Keratinocyte (primary cell): ENCODE measurements around the gene MBLAC1. TPM values are rescaled to one million over a fixed set of nuclear protein-coding genes. Genes with fewer than 3 reads are reported as not detected.

Source experiments
- DNase-seq: peaks from one replicate; pipeline ENCODE4 v3.0.0-alpha.2; 2011; ENCODE audit warnings: low read depth, missing footprints, low spot score
- FAIRE-seq: peaks from 2 replicates; lab custom pipeline; 2011; peaks lifted over from hg19 to GRCh38; lab: Jason Lieb, UNC
- H2AFZ ChIP-seq: 2 replicates; pipeline ENCODE4 v1.6.0; 2012; ENCODE audit warnings: low read length, control low read depth, inconsistent platforms; ENCODE audit not compliant: control insufficient read depth
- H3K27ac ChIP-seq: 2 replicates; pipeline ENCODE4 v1.5.1; 2011; ENCODE audit warnings: low read length; ENCODE audit not compliant: control insufficient read depth, insufficient read depth
- H3K27me3 ChIP-seq: 3 replicates; pipeline ENCODE4 v1.6.0; 2011; ENCODE audit warnings: low read length; ENCODE audit not compliant: control insufficient read depth, insufficient read depth; ENCODE audit errors: extremely low read depth
- H3K36me3 ChIP-seq, 2 experiments: 2 replicates in 1 of 2; 3 replicates in 1 of 2; pipeline ENCODE4 v1.5.1; 2011; ENCODE audit warnings: low read length in 2 of 2, mild to moderate bottlenecking in 1 of 2; ENCODE audit not compliant: control insufficient read depth in 2 of 2, insufficient read depth in 2 of 2; ENCODE audit errors: extremely low read depth in 1 of 2
- H3K4me1 ChIP-seq: 3 replicates; pipeline ENCODE4 v1.5.1; 2011; ENCODE audit warnings: low read length; ENCODE audit not compliant: control insufficient read depth, insufficient read depth; ENCODE audit errors: extremely low read depth
- H3K4me2 ChIP-seq: 3 replicates; pipeline ENCODE4 v1.6.0; 2011; ENCODE audit warnings: low read depth, low read length; ENCODE audit not compliant: control insufficient read depth, insufficient read depth; ENCODE audit errors: extremely low read depth
- H3K4me3 ChIP-seq, 3 experiments: fragments of 200-600 bp in 1 of 3; sonication (generic) in 1 of 3; 2 replicates in 2 of 3; 3 replicates in 1 of 3; pipeline ENCODE4 v1.5.1; 2011 to 2016; ENCODE audit warnings: low read length in 3 of 3, mild to moderate bottlenecking in 3 of 3, control low read depth in 2 of 3, inconsistent platforms in 1 of 3, low read depth in 1 of 3, mixed read lengths in 1 of 3, mixed run types in 1 of 3, moderate library complexity in 1 of 3; ENCODE audit not compliant: control insufficient read depth in 2 of 3, insufficient read depth in 2 of 3; ENCODE audit errors: extremely low read depth in 1 of 3
- H3K79me2 ChIP-seq: 2 replicates; pipeline ENCODE4 v1.6.0; 2012; ENCODE audit warnings: low read length; ENCODE audit not compliant: control insufficient read depth, insufficient read depth
- H3K9ac ChIP-seq: 3 replicates; pipeline ENCODE4 v1.6.0; 2011; ENCODE audit warnings: low read length; ENCODE audit not compliant: control insufficient read depth, insufficient read depth; ENCODE audit errors: extremely low read depth
- H3K9me1 ChIP-seq: 3 replicates; pipeline ENCODE4 v1.6.0; 2011; ENCODE audit warnings: low read length; ENCODE audit not compliant: control insufficient read depth, insufficient read depth; ENCODE audit errors: extremely low read depth
- H3K9me3 ChIP-seq: 2 replicates; pipeline ENCODE4 v1.5.1; 2012; ENCODE audit warnings: low read depth, low read length; ENCODE audit not compliant: control insufficient read depth
- H4K20me1 ChIP-seq: 3 replicates; pipeline ENCODE4 v1.6.0; 2011; ENCODE audit warnings: low read length; ENCODE audit not compliant: control insufficient read depth, insufficient read depth; ENCODE audit errors: extremely low read depth
- EZH2 ChIP-seq: IDR thresholded peaks from one replicate; pipeline ENCODE4 v1.6.1; 2012; ENCODE audit warnings: inconsistent platforms, mild to moderate bottlenecking, low read length, moderate library complexity
- dilution Hi-C: fragments of 300-500 bp; cut with MboI; formaldehyde crosslinking; loops from one replicate; pipeline ENCODE4 v1.7.0; 2020; ENCODE audit warnings: low sequenced_read_pairs; ENCODE audit not compliant: extremely low pct_ligation_motif_present
- polyA plus RNA-seq, 5 experiments: library from polyadenylated mRNA; depleted of rRNA in 3 of 5; stranded (reverse) in 3 of 5; stranded (forward) in 1 of 5; unstranded in 1 of 5; fragments of >200 nt; gene quantifications; 1 replicate in 1 of 5; 2 replicates in 3 of 5; 3 replicates in 1 of 5; pipeline versions ENCODE4 v1.2.1 to v1.2.3, GENCODE V29; 2011 to 2012; ENCODE audit warnings: missing spikeins in 2 of 5, low read depth in 1 of 5, low replicate concordance in 1 of 5
- TF ChIP-seq, protein P1 (sequence below), 3 experiments: IDR thresholded peaks in 1 of 3; conservative IDR thresholded peaks in 1 of 3; optimal IDR thresholded peaks in 1 of 3; 2 replicates in 2 of 3; 3 replicates in 1 of 3; pipeline versions ENCODE3 to v1.5.1; 2011; ENCODE audit warnings: low read length in 3 of 3, mild to moderate bottlenecking in 3 of 3, moderate library complexity in 2 of 3, control low read depth in 1 of 3, inconsistent platforms in 1 of 3; ENCODE audit not compliant: insufficient read depth in 2 of 3; ENCODE audit errors: extremely low read depth in 1 of 3

The MBLAC1 gene
- polyA plus RNA-seq, 1 donor (not counting 4 experiments of a cell fraction or from before 2014, with no cell fraction given), result 0.21 TPM

GRCh38 chr7:100098913-100099312 is 27.9 kb upstream of the MBLAC1 start:
- dilution Hi-C loops, result no loop called here
- no peaks in the 10 kb centered on the region for H3K9me1 ChIP-seq
- peaks cover 37% of the 10 kb centered on the region for H3K79me2 ChIP-seq
- H3K27ac ChIP-seq, result no peak overlapping the region
- DNase-seq (no peak), FAIRE-seq (no peak)
- H3K9ac ChIP-seq, result no peak overlapping the region
- peaks cover 41 to 45% of the 10 kb centered on the region in 2 experiments for H3K36me3 ChIP-seq
- H4K20me1 ChIP-seq, result peaks cover 6% of the 10 kb centered on the region
- TF ChIP-seq, protein P1, sequence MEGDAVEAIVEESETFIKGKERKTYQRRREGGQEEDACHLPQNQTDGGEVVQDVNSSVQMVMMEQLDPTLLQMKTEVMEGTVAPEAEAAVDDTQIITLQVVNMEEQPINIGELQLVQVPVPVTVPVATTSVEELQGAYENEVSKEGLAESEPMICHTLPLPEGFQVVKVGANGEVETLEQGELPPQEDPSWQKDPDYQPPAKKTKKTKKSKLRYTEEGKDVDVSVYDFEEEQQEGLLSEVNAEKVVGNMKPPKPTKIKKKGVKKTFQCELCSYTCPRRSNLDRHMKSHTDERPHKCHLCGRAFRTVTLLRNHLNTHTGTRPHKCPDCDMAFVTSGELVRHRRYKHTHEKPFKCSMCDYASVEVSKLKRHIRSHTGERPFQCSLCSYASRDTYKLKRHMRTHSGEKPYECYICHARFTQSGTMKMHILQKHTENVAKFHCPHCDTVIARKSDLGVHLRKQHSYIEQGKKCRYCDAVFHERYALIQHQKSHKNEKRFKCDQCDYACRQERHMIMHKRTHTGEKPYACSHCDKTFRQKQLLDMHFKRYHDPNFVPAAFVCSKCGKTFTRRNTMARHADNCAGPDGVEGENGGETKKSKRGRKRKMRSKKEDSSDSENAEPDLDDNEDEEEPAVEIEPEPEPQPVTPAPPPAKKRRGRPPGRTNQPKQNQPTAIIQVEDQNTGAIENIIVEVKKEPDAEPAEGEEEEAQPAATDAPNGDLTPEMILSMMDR (optimal IDR thresholded peaks at IDR 0.05 in 1 of 3, IDR thresholded peaks at IDR 0.05 in 1 of 3, conservative IDR thresholded peaks at IDR 0.05 in 1 of 3; ENCODE audit: extremely low read depth in 1 of 3, insufficient read depth in 2 of 3, low read length in 3 of 3), result no peak
- TF ChIP-seq EZH2, result no peak
- no peak overlapping the region for H3K4me2 ChIP-seq
- H3K27me3 ChIP-seq, result no peaks in the 10 kb centered on the region
- peaks cover 10% of the 10 kb centered on the region for H3K4me1 ChIP-seq
- H3K4me3 ChIP-seq, result no peak overlapping the region
- no peak overlapping the region for H2AFZ ChIP-seq
- H3K9me3 ChIP-seq, result no peaks in the 10 kb centered on the region

GRCh38 chr7:100099452-100099851 is 27.3 kb upstream of the MBLAC1 start:
- dilution Hi-C loops, result no loop called here
- FAIRE-seq (no peak), DNase-seq (no peak)
- Histone ChIP-seq H3K9me3 (no peaks in the 10 kb centered on the region), H2AFZ (no peak overlapping the region), H3K4me3 (peak overlapping the region in 2 of 3 experiments; percentile 70 to 78), H3K36me3 (peaks cover 40 to 43% of the 10 kb centered on the region in 2 experiments), H3K79me2 (peaks cover 36% of the 10 kb centered on the region), H3K27ac (peak overlapping the region; percentile 87), H4K20me1 (peaks cover 6% of the 10 kb centered on the region), H3K4me2 (peak overlapping the region; percentile 74), H3K4me1 (peaks cover 10% of the 10 kb centered on the region), H3K9ac (peak overlapping the region; percentile 90), H3K9me1 (no peaks in the 10 kb centered on the region), H3K27me3 (no peaks in the 10 kb centered on the region)
- TF ChIP-seq EZH2, result no peak
- TF ChIP-seq, protein P1 (optimal IDR thresholded peaks at IDR 0.05 in 1 of 3, IDR thresholded peaks at IDR 0.05 in 1 of 3, conservative IDR thresholded peaks at IDR 0.05 in 1 of 3; ENCODE audit: extremely low read depth in 1 of 3, insufficient read depth in 2 of 3, low read length in 3 of 3), result no peak
